B cell (primary cell): Measurements from ENCODE around the gene FAM124A. TPM values are rescaled to one million over a fixed set of nuclear protein-coding genes. Genes with fewer than 3 reads are reported as not detected.

ENCODE experiments used
- ATAC-seq: fragments of 200-7000 bp; cut with Tn5 transposase; one replicate; pipeline ENCODE4 v1.10.0; 2021; ENCODE audit warnings: low read depth, mild to moderate bottlenecking, moderate number of reproducible peaks, moderate library complexity
- CTCF ChIA-PET: fragments of 350-600 bp; sonication (Branson Sonifier 250); formaldehyde crosslinking; loops from one replicate; lab custom pipeline; 2021; ENCODE audit warnings: antibody characterized with exemption, inconsistent platforms; lab: Charles Lee
- POLR2A ChIA-PET: fragments of 350-600 bp; sonication (Branson Sonifier 250); formaldehyde crosslinking; loops from one replicate; lab custom pipeline; 2021; ENCODE audit warnings: antibody characterized with exemption; lab: Charles Lee
- DNase-seq: peaks from one replicate; pipeline ENCODE4 v3.0.0; 2013
- H2AFZ ChIP-seq: 2 replicates; pipeline ENCODE4 v1.6.1; 2012; ENCODE audit warnings: mild to moderate bottlenecking, low read depth, low read length; ENCODE audit not compliant: insufficient read depth, poor library complexity, severe bottlenecking
- H3K27ac ChIP-seq, 2 donors: 1 replicate in 1 of 2; 2 replicates in 1 of 2; pipeline ENCODE4 v1.5.1; 2012 to 2013; ENCODE audit warnings: low read length in 2 of 2, mild to moderate bottlenecking in 2 of 2, moderate library complexity in 1 of 2
- H3K27me3 ChIP-seq, 4 experiments: fragments of 200-600 bp in 1 of 4; sonication (generic) in 1 of 4; replicated peaks in 1 of 4; 1 replicate in 2 of 4; 2 replicates in 2 of 4; pipeline versions ENCODE4 v1.6.1 to v1.7.0; 2013 to 2016; ENCODE audit warnings: low read length in 3 of 4, mild to moderate bottlenecking in 2 of 4, mixed read lengths in 1 of 4, moderate library complexity in 1 of 4; ENCODE audit not compliant: insufficient read depth in 4 of 4, control insufficient read depth in 3 of 4; ENCODE audit errors: control extremely low read depth in 1 of 4
- H3K36me3 ChIP-seq, 2 experiments: replicated peaks in 1 of 2; 1 replicate in 1 of 2; 2 replicates in 1 of 2; pipeline versions ENCODE4 v1.6.1 to v1.7.1; 2013; ENCODE audit warnings: low read length in 1 of 2; ENCODE audit not compliant: insufficient read depth in 2 of 2, control insufficient read depth in 1 of 2; ENCODE audit errors: control extremely low read depth in 1 of 2, extremely low read depth in 1 of 2
- H3K4me1 ChIP-seq, 2 donors: fragments of 200-600 bp in 1 of 2; sonication (generic) in 1 of 2; 1 replicate in 1 of 2; 2 replicates in 1 of 2; pipeline versions ENCODE4 v1.5.1 to v1.6.1; 2013 to 2017; ENCODE audit warnings: low read length in 2 of 2; ENCODE audit not compliant: control insufficient read depth in 2 of 2, insufficient read depth in 2 of 2
- H3K4me2 ChIP-seq: replicated peaks from 2 replicates; pipeline ENCODE3; 2012; ENCODE audit warnings: mild to moderate bottlenecking, low read depth, low read length; ENCODE audit not compliant: poor library complexity, severe bottlenecking
- H3K4me3 ChIP-seq, 5 experiments: fragments of 200-600 bp in 1 of 5; sonication (generic) in 1 of 5; 1 replicate in 3 of 5; 2 replicates in 2 of 5; pipeline versions ENCODE4 v1.5.1 to v1.7.0; 2011 to 2016; ENCODE audit warnings: low read length in 4 of 5, mild to moderate bottlenecking in 4 of 5, low read depth in 2 of 5, control low read depth in 1 of 5, moderate library complexity in 1 of 5; ENCODE audit not compliant: insufficient read depth in 1 of 5; ENCODE audit errors: control extremely low read depth in 1 of 5, extremely low read depth in 1 of 5
- H3K79me2 ChIP-seq: fragments of 200-600 bp; sonication (generic); one replicate; pipeline ENCODE4 v1.6.0; 2016; ENCODE audit warnings: low read length; ENCODE audit not compliant: control insufficient read depth, insufficient read depth
- H3K9ac ChIP-seq: fragments of 200-600 bp; sonication (generic); 2 replicates; pipeline ENCODE4 v1.6.1; 2017; ENCODE audit warnings: mild to moderate bottlenecking, low read length, moderate library complexity
- H3K9me3 ChIP-seq, 3 donors: one replicate each; pipeline versions ENCODE4 v1.6.1 to v1.7.1; 2013; ENCODE audit warnings: low read length in 2 of 3; ENCODE audit not compliant: control insufficient read depth in 2 of 3, insufficient read depth in 1 of 3; ENCODE audit errors: control extremely low read depth in 1 of 3
- H4K20me1 ChIP-seq: 2 replicates; pipeline ENCODE4 v1.6.0; 2012; ENCODE audit warnings: mild to moderate bottlenecking, low read length; ENCODE audit not compliant: insufficient read depth, control insufficient read depth, poor library complexity, severe bottlenecking
- H3K27ac Mint-ChIP-seq: one replicate; pipeline ENCODE4 v1.8.0; 2021; ENCODE audit warnings: mixed read lengths
- H3K27me3 Mint-ChIP-seq: one replicate; pipeline ENCODE4 v1.8.0; 2021; ENCODE audit warnings: mixed read lengths
- H3K4me1 Mint-ChIP-seq: one replicate; pipeline ENCODE4 v1.8.0; 2021; ENCODE audit warnings: mixed read lengths
- H3K4me3 Mint-ChIP-seq: one replicate; pipeline ENCODE4 v1.8.0; 2021; ENCODE audit warnings: mixed read lengths
- H3K9me3 Mint-ChIP-seq: one replicate; pipeline ENCODE4 v1.8.0; 2022; ENCODE audit warnings: mixed read lengths; ENCODE audit not compliant: insufficient read depth
- EZH2 ChIP-seq: IDR thresholded peaks from 2 replicates; pipeline ENCODE4 v1.6.1; 2012; ENCODE audit warnings: borderline replicate concordance, low read depth, mild to moderate bottlenecking, moderate library complexity, low read length; ENCODE audit not compliant: insufficient read depth, poor library complexity, severe bottlenecking
- WGBS: methylation state at CpG from one replicate; pipeline ENCODE4 v1.1.5; 2013; ENCODE audit warnings: missing lambda C conversion rate; ENCODE audit not compliant: insufficient coverage; 5-methylcytosine and 5-hydroxymethylcytosine counted together
- intact Hi-C: fragments of 100-400 bp; cut with micrococcal nuclease; formaldehyde crosslinking; loops from one replicate; pipeline ENCODE4 v1.10.0; 2022
- polyA plus RNA-seq: library from polyadenylated mRNA; depleted of rRNA; stranded (reverse); fragments of >200 nt; gene quantifications from 2 replicates; pipeline ENCODE4 v1.2.3, GENCODE V29; 2012
- total RNA-seq, 2 donors: library from RNA; stranded (reverse); fragments of 120-200 nt in 1 of 2; gene quantifications; 1 replicate in 1 of 2; 2 replicates in 1 of 2; pipeline versions ENCODE4 v1.2.3 to v1.2.4, GENCODE V29; 2013 to 2022
- TF ChIP-seq, protein P1 (sequence below): fragments of 200-600 bp; IDR thresholded peaks from one replicate; pipeline ENCODE4 v1.8.0; 2022; ENCODE audit warnings: antibody characterized with exemption, mild to moderate bottlenecking

FAM124A gene
- total and polyA plus RNA-seq, 2 donors (not counting 1 experiment from before 2014, with no cell fraction given): 0.09 to 0.39 TPM

- Mint-ChIP-seq H3K9me3 (no peaks in the 10 kb centered on the region), H3K4me1 (peaks cover 13% of the 10 kb centered on the region), H3K4me3 (no peak overlapping the region), H3K27ac (no peak overlapping the region), H3K27me3 (no peaks in the 10 kb centered on the region)
- intact Hi-C loops: no loop called here
- no peak overlapping the region for H3K9ac ChIP-seq
- H3K36me3 ChIP-seq: no peaks in the 10 kb centered on the region
- H3K4me1 ChIP-seq: peaks cover 8 to 16% of the 10 kb centered on the region in 2 donors
- no peak overlapping the region for H3K4me2 ChIP-seq
- 5% methylated on average over 3 of the region's 3 CpGs for WGBS
- ChIA-PET CTCF (interaction anchor here (0.6 to 1.1 kb wide), 2 partner anchors 16 to 46 kb away, joined by 3 to 4 read pairs; no protein-coding TSS in a partner anchor), POLR2A (interaction anchor here (0.7 kb wide), 1 partner anchor 490 kb away, joined by 4 read pairs; no protein-coding TSS in a partner anchor)
- no peaks in the 10 kb centered on the region for H3K27me3 ChIP-seq
- ATAC-seq (no peak), DNase-seq (no peak)
- no peak overlapping the region for H3K27ac ChIP-seq
- no peaks in the 10 kb centered on the region for H3K79me2 ChIP-seq
- H3K4me3 ChIP-seq: no peak overlapping the region
- TF ChIP-seq, protein P1, sequence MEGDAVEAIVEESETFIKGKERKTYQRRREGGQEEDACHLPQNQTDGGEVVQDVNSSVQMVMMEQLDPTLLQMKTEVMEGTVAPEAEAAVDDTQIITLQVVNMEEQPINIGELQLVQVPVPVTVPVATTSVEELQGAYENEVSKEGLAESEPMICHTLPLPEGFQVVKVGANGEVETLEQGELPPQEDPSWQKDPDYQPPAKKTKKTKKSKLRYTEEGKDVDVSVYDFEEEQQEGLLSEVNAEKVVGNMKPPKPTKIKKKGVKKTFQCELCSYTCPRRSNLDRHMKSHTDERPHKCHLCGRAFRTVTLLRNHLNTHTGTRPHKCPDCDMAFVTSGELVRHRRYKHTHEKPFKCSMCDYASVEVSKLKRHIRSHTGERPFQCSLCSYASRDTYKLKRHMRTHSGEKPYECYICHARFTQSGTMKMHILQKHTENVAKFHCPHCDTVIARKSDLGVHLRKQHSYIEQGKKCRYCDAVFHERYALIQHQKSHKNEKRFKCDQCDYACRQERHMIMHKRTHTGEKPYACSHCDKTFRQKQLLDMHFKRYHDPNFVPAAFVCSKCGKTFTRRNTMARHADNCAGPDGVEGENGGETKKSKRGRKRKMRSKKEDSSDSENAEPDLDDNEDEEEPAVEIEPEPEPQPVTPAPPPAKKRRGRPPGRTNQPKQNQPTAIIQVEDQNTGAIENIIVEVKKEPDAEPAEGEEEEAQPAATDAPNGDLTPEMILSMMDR: no peak
- TF ChIP-seq EZH2: no peak
- H3K9me3 ChIP-seq: no peaks in the 10 kb centered on the region
- no peaks in the 10 kb centered on the region for H4K20me1 ChIP-seq
- no peak overlapping the region for H2AFZ ChIP-seq
Observed at GRCh38 chr13:51330791-51331190, 108.6 kb downstream of the FAM124A start.

GRCh38 chr13:51331354-51331861 is 109.2 kb downstream of the FAM124A start:
- 20% methylated on average over 1 of the region's 6 CpGs for WGBS
- no peaks in the 10 kb centered on the region for H3K36me3 ChIP-seq
- DNase-seq (no peak), ATAC-seq (no peak)
- intact Hi-C loops: no loop called here
- H3K4me3 ChIP-seq: no peak overlapping the region
- no peak overlapping the region for H3K9ac ChIP-seq
- no peak overlapping the region for H3K27ac ChIP-seq
- CTCF ChIA-PET: interaction anchor here (0.6 to 1.1 kb wide), 2 partner anchors 16 to 45 kb away, joined by 3 to 4 read pairs; no protein-coding TSS in a partner anchor
- H3K4me3 Mint-ChIP-seq: peak overlapping the region; percentile 12
- H3K4me1 Mint-ChIP-seq: peaks cover 12% of the 10 kb centered on the region
- no peaks in the 10 kb centered on the region for H3K27me3 ChIP-seq
- H3K4me2 ChIP-seq: no peak overlapping the region
- H2AFZ ChIP-seq: no peak overlapping the region
- no peak for TF ChIP-seq EZH2
- TF ChIP-seq, protein P1: no peak
- no peaks in the 10 kb centered on the region for H4K20me1 ChIP-seq
- POLR2A ChIA-PET: interaction anchor here (0.6 kb wide), 1 partner anchor 431 kb away, joined by 7 read pairs; no protein-coding TSS in a partner anchor
- H3K79me2 ChIP-seq: no peaks in the 10 kb centered on the region
- no peak overlapping the region for H3K27ac Mint-ChIP-seq
- H3K4me1 ChIP-seq: peaks cover 8 to 16% of the 10 kb centered on the region in 2 donors
- no peaks in the 10 kb centered on the region for H3K27me3 Mint-ChIP-seq
- H3K9me3 ChIP-seq: no peaks in the 10 kb centered on the region
- H3K9me3 Mint-ChIP-seq: no peaks in the 10 kb centered on the region
